HG03575 (cell line): ENCODE data around the gene IFT81.
"Not testable (repeated sequence)": the region's sequence is repeated elsewhere in the genome, so short reads cannot be mapped to it uniquely, and the experiment has no call there.

ENCODE experiments used
- ATAC-seq: cut with Tn5 transposase; IDR thresholded peaks from one replicate; pipeline ENCODE4 v1.9.1; 2021; ENCODE audit not compliant: unreplicated experiment, insufficient number of reproducible peaks, low FRiP score; ENCODE audit errors: extremely low read depth

IFT81 gene

GRCh38 chr12:110124269-110124995, at the start of gene IFT81:
TSS of gene IFT81 (plus strand) at chr12:110124357. CDS start at chr12:110127381, 3,024 bp downstream.
- no peak for ATAC-seq

- ATAC-seq = no peak
Measured at GRCh38 chr12:110075880-110076279, 48.3 kb upstream of the IFT81 start.

- ATAC-seq = no peak
Measured at GRCh38 chr12:110077800-110078199, 46.4 kb upstream of the IFT81 start.

GRCh38 chr12:110079477-110080400, 44.4 kb upstream of the IFT81 start:
- no peak for ATAC-seq

- no peak for ATAC-seq
Measured at GRCh38 chr12:110080410-110080809, 43.7 kb upstream of the IFT81 start.

GRCh38 chr12:110084314-110085015, 39.7 kb upstream of the IFT81 start:
- ATAC-seq = no peak

- ATAC-seq = not testable (repeated sequence)
Measured at GRCh38 chr12:110088216-110088615, 35.9 kb upstream of the IFT81 start.

GRCh38 chr12:110088936-110089335, 35.2 kb upstream of the IFT81 start:
- no peak for ATAC-seq

- no peak for ATAC-seq
Measured at GRCh38 chr12:110090266-110091135, 33.7 kb upstream of the IFT81 start.

GRCh38 chr12:110091136-110091711, 32.9 kb upstream of the IFT81 start:
- ATAC-seq = no peak

GRCh38 chr12:110093631-110094311, 30.4 kb upstream of the IFT81 start:
- ATAC-seq = no peak

- peak; percentile 67 for ATAC-seq
Measured at GRCh38 chr12:110100315-110100970, 23.7 kb upstream of the IFT81 start.

GRCh38 chr12:110102255-110102654, 21.9 kb upstream of the IFT81 start:
- ATAC-seq = no peak

- ATAC-seq = no peak
Measured at GRCh38 chr12:110104188-110105094, 19.7 kb upstream of the IFT81 start.

GRCh38 chr12:110105159-110105558, 19.0 kb upstream of the IFT81 start:
- no peak for ATAC-seq

- no peak for ATAC-seq
Measured at GRCh38 chr12:110105986-110106385, 18.2 kb upstream of the IFT81 start.
